ENCODE results near the gene RRP15. TPM values are rescaled to one million over a fixed set of nuclear protein-coding genes. Genes with fewer than 3 reads are reported as not detected.

Gene RRP15
- total RNA-seq, 1 donor from 2014 or later = 20.3 TPM

GRCh38 chr1:218332416-218332815, 47.3 kb downstream of the RRP15 start:
- Mint-ChIP-seq H3K9me3 (ENCODE audit: unreplicated experiment) (no peaks in the 10 kb centered on the region), H3K27ac (ENCODE audit: unreplicated experiment) (no peak overlapping the region), H3K27me3 (ENCODE audit: unreplicated experiment) (no peaks in the 10 kb centered on the region), H3K4me1 (ENCODE audit: unreplicated experiment) (peaks cover 21% of the 10 kb centered on the region), H3K4me3 (ENCODE audit: unreplicated experiment) (no peak overlapping the region), H3K36me3 (ENCODE audit: unreplicated experiment) (peaks cover 3% of the 10 kb centered on the region)
- TF ChIP-seq, protein P1, sequence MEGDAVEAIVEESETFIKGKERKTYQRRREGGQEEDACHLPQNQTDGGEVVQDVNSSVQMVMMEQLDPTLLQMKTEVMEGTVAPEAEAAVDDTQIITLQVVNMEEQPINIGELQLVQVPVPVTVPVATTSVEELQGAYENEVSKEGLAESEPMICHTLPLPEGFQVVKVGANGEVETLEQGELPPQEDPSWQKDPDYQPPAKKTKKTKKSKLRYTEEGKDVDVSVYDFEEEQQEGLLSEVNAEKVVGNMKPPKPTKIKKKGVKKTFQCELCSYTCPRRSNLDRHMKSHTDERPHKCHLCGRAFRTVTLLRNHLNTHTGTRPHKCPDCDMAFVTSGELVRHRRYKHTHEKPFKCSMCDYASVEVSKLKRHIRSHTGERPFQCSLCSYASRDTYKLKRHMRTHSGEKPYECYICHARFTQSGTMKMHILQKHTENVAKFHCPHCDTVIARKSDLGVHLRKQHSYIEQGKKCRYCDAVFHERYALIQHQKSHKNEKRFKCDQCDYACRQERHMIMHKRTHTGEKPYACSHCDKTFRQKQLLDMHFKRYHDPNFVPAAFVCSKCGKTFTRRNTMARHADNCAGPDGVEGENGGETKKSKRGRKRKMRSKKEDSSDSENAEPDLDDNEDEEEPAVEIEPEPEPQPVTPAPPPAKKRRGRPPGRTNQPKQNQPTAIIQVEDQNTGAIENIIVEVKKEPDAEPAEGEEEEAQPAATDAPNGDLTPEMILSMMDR (IDR thresholded peaks at IDR 0.05) = no peak
- no peak for DNase-seq (ENCODE audit: extremely low spot score, unreplicated experiment)

DNA sequence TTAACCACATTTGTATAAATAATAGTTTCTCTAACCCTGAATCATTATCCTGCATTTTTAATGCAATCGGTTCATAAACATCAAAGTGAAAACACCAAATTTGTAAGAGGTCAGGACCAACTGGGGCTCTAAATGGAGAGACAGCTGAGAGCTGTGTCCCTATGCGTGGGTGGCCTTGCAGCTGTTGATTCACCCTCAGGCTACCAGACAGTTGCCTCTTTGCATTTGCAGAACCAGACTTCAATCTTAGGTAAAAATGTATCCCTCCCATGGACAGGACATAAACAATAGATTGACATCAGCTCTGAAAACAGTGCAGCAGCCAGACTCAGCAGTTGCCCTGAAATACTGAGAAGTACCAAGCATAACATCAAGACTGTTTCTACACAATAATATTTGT, 51.2 kb downstream of the RRP15 start:
- H3K27ac Mint-ChIP-seq (ENCODE audit: unreplicated experiment) = peak overlapping the region; percentile 47
- H3K27me3 Mint-ChIP-seq (ENCODE audit: unreplicated experiment) = no peaks in the 10 kb centered on the region
- H3K4me3 Mint-ChIP-seq (ENCODE audit: unreplicated experiment) = no peak overlapping the region
- H3K4me1 Mint-ChIP-seq (ENCODE audit: unreplicated experiment) = peaks cover 37% of the 10 kb centered on the region
- no peaks in the 10 kb centered on the region for H3K9me3 Mint-ChIP-seq (ENCODE audit: unreplicated experiment)
- TF ChIP-seq, protein P1 (IDR thresholded peaks at IDR 0.05) = no peak
- no peak for DNase-seq (ENCODE audit: extremely low spot score, unreplicated experiment)
- H3K36me3 Mint-ChIP-seq (ENCODE audit: unreplicated experiment) = peaks cover 3% of the 10 kb centered on the region

- Mint-ChIP-seq H3K9me3 (ENCODE audit: unreplicated experiment) (no peaks in the 10 kb centered on the region), H3K4me1 (ENCODE audit: unreplicated experiment) (peaks cover 37% of the 10 kb centered on the region), H3K27ac (ENCODE audit: unreplicated experiment) (no peak overlapping the region), H3K36me3 (ENCODE audit: unreplicated experiment) (no peaks in the 10 kb centered on the region), H3K27me3 (ENCODE audit: unreplicated experiment) (no peaks in the 10 kb centered on the region), H3K4me3 (ENCODE audit: unreplicated experiment) (no peak overlapping the region)
- DNase-seq (ENCODE audit: extremely low spot score, unreplicated experiment) = no peak
- TF ChIP-seq, protein P1 (IDR thresholded peaks at IDR 0.05) = peak; percentile 76
Measured at GRCh38 chr1:218339267-218339831, 54.3 kb downstream of the RRP15 start.

GRCh38 chr1:218341325-218341724, 56.2 kb downstream of the RRP15 start:
- no peak for DNase-seq (ENCODE audit: extremely low spot score, unreplicated experiment)
- TF ChIP-seq, protein P1 (IDR thresholded peaks at IDR 0.05) = no peak
- H3K27ac Mint-ChIP-seq (ENCODE audit: unreplicated experiment) = no peak overlapping the region
- H3K27me3 Mint-ChIP-seq (ENCODE audit: unreplicated experiment) = no peaks in the 10 kb centered on the region
- peaks cover 31% of the 10 kb centered on the region for H3K4me1 Mint-ChIP-seq (ENCODE audit: unreplicated experiment)
- no peak overlapping the region for H3K4me3 Mint-ChIP-seq (ENCODE audit: unreplicated experiment)
- H3K9me3 Mint-ChIP-seq (ENCODE audit: unreplicated experiment) = no peaks in the 10 kb centered on the region
- no peaks in the 10 kb centered on the region for H3K36me3 Mint-ChIP-seq (ENCODE audit: unreplicated experiment)

GRCh38 chr1:218342091-218342490, 57.0 kb downstream of the RRP15 start:
- Mint-ChIP-seq H3K27me3 (ENCODE audit: unreplicated experiment) (no peaks in the 10 kb centered on the region), H3K4me3 (ENCODE audit: unreplicated experiment) (no peak overlapping the region), H3K27ac (ENCODE audit: unreplicated experiment) (no peak overlapping the region), H3K36me3 (ENCODE audit: unreplicated experiment) (no peaks in the 10 kb centered on the region), H3K4me1 (ENCODE audit: unreplicated experiment) (peaks cover 23% of the 10 kb centered on the region), H3K9me3 (ENCODE audit: unreplicated experiment) (no peaks in the 10 kb centered on the region)
- DNase-seq (ENCODE audit: extremely low spot score, unreplicated experiment) = no peak
- TF ChIP-seq, protein P1 (IDR thresholded peaks at IDR 0.05) = no peak
